PC-3 (cell line): ENCODE results near the gene HRC.

ENCODE experiments used
- CTCF ChIP-seq: fragments of 300-600 bp; sonication (generic); conservative IDR thresholded peaks from 2 replicates; pipeline ENCODE4 v1.5.1; 2017; ENCODE audit warnings: antibody characterized with exemption, low read depth, mild to moderate bottlenecking, low read length
- EZH2 ChIP-seq: fragments of 300-600 bp; sonication (generic); IDR thresholded peaks from one replicate; pipeline ENCODE4 v1.6.1; 2017; ENCODE audit warnings: antibody characterized with exemption, mild to moderate bottlenecking, low read length; ENCODE audit not compliant: unreplicated experiment

GRCh38 chr19:49107625-49108459 lies 47.4 kb downstream of the HRC start:
- TF ChIP-seq CTCF (no peak), EZH2 (no peak)
